ENCODE measurements around the gene SF3B3. TPM values are rescaled to one million over a fixed set of nuclear protein-coding genes. Genes with fewer than 3 reads are reported as not detected.

SF3B3 gene
- total RNA-seq, 1 donor from 2014 or later = 188 TPM

- H3K4me1 Mint-ChIP-seq = no peaks in the 10 kb centered on the region
- H3K27ac Mint-ChIP-seq = no peak overlapping the region
- peaks cover 18% of the 10 kb centered on the region for H3K79me2 ChIP-seq (ENCODE audit: low read depth)
- H3K9ac ChIP-seq = no peak overlapping the region
- peaks cover 57% of the 10 kb centered on the region for H4K20me1 ChIP-seq (ENCODE audit: low read depth)
- TF ChIP-seq EZH2 (IDR thresholded peaks at IDR 0.05) (no peak), EZH2phosphoT487 (IDR thresholded peaks at IDR 0.05) (no peak)
- TF ChIP-seq, protein P1, sequence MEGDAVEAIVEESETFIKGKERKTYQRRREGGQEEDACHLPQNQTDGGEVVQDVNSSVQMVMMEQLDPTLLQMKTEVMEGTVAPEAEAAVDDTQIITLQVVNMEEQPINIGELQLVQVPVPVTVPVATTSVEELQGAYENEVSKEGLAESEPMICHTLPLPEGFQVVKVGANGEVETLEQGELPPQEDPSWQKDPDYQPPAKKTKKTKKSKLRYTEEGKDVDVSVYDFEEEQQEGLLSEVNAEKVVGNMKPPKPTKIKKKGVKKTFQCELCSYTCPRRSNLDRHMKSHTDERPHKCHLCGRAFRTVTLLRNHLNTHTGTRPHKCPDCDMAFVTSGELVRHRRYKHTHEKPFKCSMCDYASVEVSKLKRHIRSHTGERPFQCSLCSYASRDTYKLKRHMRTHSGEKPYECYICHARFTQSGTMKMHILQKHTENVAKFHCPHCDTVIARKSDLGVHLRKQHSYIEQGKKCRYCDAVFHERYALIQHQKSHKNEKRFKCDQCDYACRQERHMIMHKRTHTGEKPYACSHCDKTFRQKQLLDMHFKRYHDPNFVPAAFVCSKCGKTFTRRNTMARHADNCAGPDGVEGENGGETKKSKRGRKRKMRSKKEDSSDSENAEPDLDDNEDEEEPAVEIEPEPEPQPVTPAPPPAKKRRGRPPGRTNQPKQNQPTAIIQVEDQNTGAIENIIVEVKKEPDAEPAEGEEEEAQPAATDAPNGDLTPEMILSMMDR (IDR thresholded peaks at IDR 0.05) = no peak
- peaks cover 56% of the 10 kb centered on the region for H3K36me3 Mint-ChIP-seq
- DNase-seq (ENCODE audit: low spot score) = no peak
- peaks cover 36% of the 10 kb centered on the region for H3K36me3 ChIP-seq
- H3K27me3 ChIP-seq = no peaks in the 10 kb centered on the region
- peaks cover 2% of the 10 kb centered on the region for H3K27me3 Mint-ChIP-seq (ENCODE audit: insufficient read depth, low read depth)
- no peak overlapping the region for H3K4me2 ChIP-seq
- H3K9me3 Mint-ChIP-seq = no peaks in the 10 kb centered on the region
- no peak overlapping the region for H3K4me3 Mint-ChIP-seq
- no peak overlapping the region for H3K27ac ChIP-seq
- no peaks in the 10 kb centered on the region for H3K4me1 ChIP-seq
- no peak overlapping the region for H2AFZ ChIP-seq (replicated peaks)
- H3F3A ChIP-seq (ENCODE audit: low read depth) = peaks cover 36% of the 10 kb centered on the region
- no peak overlapping the region for H3K4me3 ChIP-seq
- H3K9me3 ChIP-seq (ENCODE audit: low read depth) = no peaks in the 10 kb centered on the region
Measured at GRCh38 chr16:70568601-70569237, 45.1 kb downstream of the SF3B3 start.

- Histone ChIP-seq H3K4me2 (no peak overlapping the region), H3K36me3 (peaks cover 28% of the 10 kb centered on the region), H3K4me3 (no peak overlapping the region), H3K27me3 (no peaks in the 10 kb centered on the region), H3K79me2 (ENCODE audit: low read depth) (peaks cover 7% of the 10 kb centered on the region), H3F3A (ENCODE audit: low read depth) (peaks cover 44% of the 10 kb centered on the region), H3K27ac (no peak overlapping the region), H3K9me3 (ENCODE audit: low read depth) (no peaks in the 10 kb centered on the region), H2AFZ (replicated peaks) (no peak overlapping the region), H3K9ac (no peak overlapping the region), H3K4me1 (no peaks in the 10 kb centered on the region), H4K20me1 (ENCODE audit: low read depth) (peaks cover 55% of the 10 kb centered on the region)
- H3K36me3 Mint-ChIP-seq = peaks cover 48% of the 10 kb centered on the region
- no peak overlapping the region for H3K4me3 Mint-ChIP-seq
- no peaks in the 10 kb centered on the region for H3K9me3 Mint-ChIP-seq
- peaks cover 2% of the 10 kb centered on the region for H3K27me3 Mint-ChIP-seq (ENCODE audit: insufficient read depth, low read depth)
- TF ChIP-seq, protein P1 (IDR thresholded peaks at IDR 0.05) = no peak
- TF ChIP-seq EZH2 (IDR thresholded peaks at IDR 0.05) (no peak), EZH2phosphoT487 (IDR thresholded peaks at IDR 0.05) (no peak)
- no peak overlapping the region for H3K27ac Mint-ChIP-seq
- DNase-seq (ENCODE audit: low spot score) = no peak
- H3K4me1 Mint-ChIP-seq = no peaks in the 10 kb centered on the region
Measured at GRCh38 chr16:70569752-70570151, 46.1 kb downstream of the SF3B3 start.

DNA sequence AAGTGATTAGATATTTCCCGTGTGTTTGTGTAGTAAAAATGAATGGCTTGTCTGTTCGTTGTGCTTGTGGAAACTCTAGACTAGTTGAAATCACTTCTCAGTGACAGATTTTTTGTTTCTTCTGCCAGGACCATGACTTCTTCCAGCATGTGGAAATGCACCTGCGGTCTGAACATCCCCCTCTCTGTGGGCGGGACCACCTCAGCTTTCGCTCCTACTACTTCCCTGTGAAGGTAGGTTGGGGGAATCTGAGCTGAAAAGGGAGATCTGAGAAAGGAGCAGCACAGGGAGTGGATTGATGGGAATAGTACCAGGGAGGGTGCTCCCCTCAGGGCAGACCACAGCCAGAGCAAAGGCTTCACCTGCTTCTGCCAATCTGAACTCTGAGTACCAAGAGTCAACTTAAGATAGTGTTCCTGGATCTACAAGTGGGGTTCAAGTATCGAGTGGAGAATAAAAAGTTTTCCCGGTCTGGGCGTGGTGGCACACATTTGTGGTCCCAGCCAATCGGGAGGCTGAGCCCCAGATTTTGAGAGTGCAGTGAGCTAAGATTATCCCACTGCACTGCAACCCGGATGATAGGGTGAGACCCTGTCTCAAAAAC, 47.5 kb downstream of the SF3B3 start:
- H3K9ac ChIP-seq = no peak overlapping the region
- H3K4me3 Mint-ChIP-seq = no peak overlapping the region
- H3K4me3 ChIP-seq = no peak overlapping the region
- no peaks in the 10 kb centered on the region for H3K4me1 ChIP-seq
- no peak overlapping the region for H3K27ac Mint-ChIP-seq
- no peaks in the 10 kb centered on the region for H3K4me1 Mint-ChIP-seq
- H3K27me3 ChIP-seq = no peaks in the 10 kb centered on the region
- H4K20me1 ChIP-seq (ENCODE audit: low read depth) = peaks cover 49% of the 10 kb centered on the region
- no peaks in the 10 kb centered on the region for H3K79me2 ChIP-seq (ENCODE audit: low read depth)
- H3K36me3 ChIP-seq = peaks cover 23% of the 10 kb centered on the region
- no peak for DNase-seq (ENCODE audit: low spot score)
- peaks cover 42% of the 10 kb centered on the region for H3K36me3 Mint-ChIP-seq
- TF ChIP-seq EZH2phosphoT487 (IDR thresholded peaks at IDR 0.05) = no peak
- TF ChIP-seq, protein P1 (IDR thresholded peaks at IDR 0.05) = no peak
- no peak for TF ChIP-seq EZH2 (IDR thresholded peaks at IDR 0.05)
- H2AFZ ChIP-seq (replicated peaks) = no peak overlapping the region
- H3K27me3 Mint-ChIP-seq (ENCODE audit: insufficient read depth, low read depth) = peaks cover 2% of the 10 kb centered on the region
- H3K9me3 ChIP-seq (ENCODE audit: low read depth) = no peaks in the 10 kb centered on the region
- no peak overlapping the region for H3K27ac ChIP-seq
- no peaks in the 10 kb centered on the region for H3K9me3 Mint-ChIP-seq
- H3K4me2 ChIP-seq = no peak overlapping the region
- peaks cover 51% of the 10 kb centered on the region for H3F3A ChIP-seq (ENCODE audit: low read depth)
